Fibroblast of lung (primary cell): ENCODE results near the gene APOB.

Experiments
- EZH2 ChIP-seq: IDR thresholded peaks from 2 replicates; pipeline ENCODE4 v1.5.1; 2012; ENCODE audit warnings: low read length, control low read depth, mild to moderate bottlenecking; ENCODE audit errors: missing control alignments
- TF ChIP-seq, protein P1 (sequence below), 2 donors: IDR thresholded peaks in 1 of 2; conservative IDR thresholded peaks in 1 of 2; 1 replicate in 1 of 2; 2 replicates in 1 of 2; pipeline ENCODE4 v1.5.1; 2011 to 2012; ENCODE audit warnings: low read length in 2 of 2, control low read depth in 1 of 2, inconsistent platforms in 1 of 2, low read depth in 1 of 2, mild to moderate bottlenecking in 1 of 2

DNA sequence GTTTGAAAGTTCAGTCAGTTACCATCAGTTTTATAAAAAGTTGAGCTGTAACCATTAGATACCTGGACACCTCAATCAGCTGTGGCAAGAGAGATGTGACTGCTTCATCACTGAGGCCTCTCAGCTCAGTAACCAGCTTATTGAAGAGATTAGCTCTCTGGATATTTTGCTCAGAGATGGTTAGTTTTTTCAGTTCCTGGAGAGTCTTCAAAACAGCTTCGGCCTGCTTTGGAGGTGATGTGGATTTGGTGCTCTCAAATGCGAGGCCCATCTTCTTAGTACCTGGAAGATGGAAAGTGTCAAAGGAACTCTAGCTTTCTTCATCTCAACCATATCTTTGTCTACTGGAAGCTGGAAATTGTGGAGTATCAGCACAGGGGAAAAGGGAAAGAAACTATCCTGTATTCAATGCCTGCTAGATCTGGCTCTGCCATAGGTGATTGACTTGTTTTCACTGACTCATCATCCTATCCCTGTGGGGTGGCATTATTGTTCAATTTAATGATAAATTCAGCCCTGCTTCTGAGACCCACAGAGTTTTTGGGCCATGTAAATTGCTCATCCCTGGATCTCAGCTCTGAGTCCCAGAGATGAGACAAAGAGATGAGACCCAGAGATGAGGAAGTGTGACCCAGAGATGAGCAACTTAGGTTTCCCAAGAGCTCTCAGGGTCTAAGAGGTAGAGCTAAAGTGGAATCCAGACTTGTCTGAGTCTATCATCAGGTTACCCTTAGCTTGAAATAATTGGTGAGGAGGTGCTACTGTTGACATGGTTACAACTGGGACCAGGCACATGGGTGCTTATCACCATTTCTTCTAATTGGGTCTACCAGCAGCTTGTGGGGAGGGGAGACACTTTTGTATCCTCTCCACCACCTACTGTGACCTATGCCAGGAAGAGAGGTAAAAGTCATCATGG is 10.4 kb downstream of the APOB start:
- TF ChIP-seq, protein P1, sequence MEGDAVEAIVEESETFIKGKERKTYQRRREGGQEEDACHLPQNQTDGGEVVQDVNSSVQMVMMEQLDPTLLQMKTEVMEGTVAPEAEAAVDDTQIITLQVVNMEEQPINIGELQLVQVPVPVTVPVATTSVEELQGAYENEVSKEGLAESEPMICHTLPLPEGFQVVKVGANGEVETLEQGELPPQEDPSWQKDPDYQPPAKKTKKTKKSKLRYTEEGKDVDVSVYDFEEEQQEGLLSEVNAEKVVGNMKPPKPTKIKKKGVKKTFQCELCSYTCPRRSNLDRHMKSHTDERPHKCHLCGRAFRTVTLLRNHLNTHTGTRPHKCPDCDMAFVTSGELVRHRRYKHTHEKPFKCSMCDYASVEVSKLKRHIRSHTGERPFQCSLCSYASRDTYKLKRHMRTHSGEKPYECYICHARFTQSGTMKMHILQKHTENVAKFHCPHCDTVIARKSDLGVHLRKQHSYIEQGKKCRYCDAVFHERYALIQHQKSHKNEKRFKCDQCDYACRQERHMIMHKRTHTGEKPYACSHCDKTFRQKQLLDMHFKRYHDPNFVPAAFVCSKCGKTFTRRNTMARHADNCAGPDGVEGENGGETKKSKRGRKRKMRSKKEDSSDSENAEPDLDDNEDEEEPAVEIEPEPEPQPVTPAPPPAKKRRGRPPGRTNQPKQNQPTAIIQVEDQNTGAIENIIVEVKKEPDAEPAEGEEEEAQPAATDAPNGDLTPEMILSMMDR (conservative IDR thresholded peaks at IDR 0.05 in 1 of 2, IDR thresholded peaks at IDR 0.05 in 1 of 2; ENCODE audit: low read depth in 1 of 2, low read length in 2 of 2): no peak
- TF ChIP-seq EZH2: no peak
